LHCN-M2 (cell line): ENCODE results near the gene SRSF12. TPM values are rescaled to one million over a fixed set of nuclear protein-coding genes. Genes with fewer than 3 reads are reported as not detected.

Experiments
- DNase-seq: peaks from one replicate; pipeline ENCODE4 v3.0.0-alpha.2; 2012; ENCODE audit warnings: low read depth
- polyA plus RNA-seq: library from polyadenylated mRNA; unstranded; fragments of >200 nt; gene quantifications from one replicate; pipeline ENCODE4 v1.2.1, GENCODE V29; 2012; ENCODE audit warnings: missing spikeins
- total RNA-seq: library from RNA; depleted of rRNA; stranded (reverse); fragments of >200 nt; gene quantifications from 2 replicates; pipeline ENCODE4 v1.2.3, GENCODE V29; 2014; rRNA removed

Gene SRSF12
- not detected in 2 replicates for total RNA-seq
- 0.04 TPM for polyA plus RNA-seq

GRCh38 chr6:89117211-89118108, at the start of gene SRSF12:
Gene SRSF12 (minus strand): TSS chr6:89118071. CDS start chr6:89117887, 184 bp downstream.
- peak; percentile 5 for DNase-seq

DNA sequence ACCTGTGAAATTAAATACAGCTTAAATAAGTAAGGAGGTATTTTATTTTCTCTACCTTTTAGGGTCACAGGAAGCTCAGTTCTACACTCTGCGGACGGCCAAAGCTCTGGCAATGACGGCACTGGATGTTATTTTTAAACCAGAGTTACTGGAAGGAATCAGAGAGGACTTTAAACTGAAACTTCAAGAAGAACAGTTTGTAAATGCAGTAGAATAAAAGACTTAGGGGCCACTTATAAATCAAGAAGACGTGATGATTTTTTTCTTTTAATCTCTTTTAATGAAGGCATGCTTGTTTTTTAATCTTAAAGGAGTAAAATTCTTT, 44.1 kb upstream of the SRSF12 start:
- no peak for DNase-seq

DNA sequence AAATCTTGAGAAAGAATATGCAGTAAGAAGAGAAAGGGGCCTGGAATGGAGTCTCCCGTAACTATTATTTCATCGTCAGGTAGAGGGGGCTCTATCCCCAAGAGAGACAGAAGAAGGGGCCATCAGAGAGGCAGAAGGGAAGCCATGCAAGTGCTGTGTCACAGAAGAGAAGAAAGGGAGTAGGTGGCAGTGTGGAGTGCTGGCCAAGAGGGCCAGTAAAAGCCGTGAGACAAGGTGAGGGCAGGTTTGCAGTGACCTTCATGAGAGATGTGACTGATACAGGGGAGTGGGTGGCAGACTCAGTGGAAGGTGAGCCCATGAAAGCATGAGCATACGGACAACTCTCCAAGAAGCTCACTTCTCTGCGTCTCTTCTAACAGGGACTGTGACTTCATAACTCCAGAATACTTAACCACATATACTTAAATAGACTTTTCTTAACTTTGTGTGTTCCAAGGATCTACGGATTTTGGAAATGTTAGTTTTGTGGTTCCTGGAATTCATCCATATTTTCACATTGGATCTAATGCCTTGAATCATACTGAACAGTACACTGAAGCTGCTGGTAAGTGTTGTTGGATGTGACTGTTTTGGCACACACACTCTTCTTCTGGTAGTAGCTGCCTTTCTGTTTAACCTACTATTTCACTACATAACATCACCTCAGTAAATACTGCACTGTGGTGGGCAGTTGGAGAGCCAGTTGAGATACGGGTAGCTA, 43.6 kb upstream of the SRSF12 start:
- no peak for DNase-seq

GRCh38 chr6:89160331-89161092, 42.6 kb upstream of the SRSF12 start:
- DNase-seq = no peak

DNA sequence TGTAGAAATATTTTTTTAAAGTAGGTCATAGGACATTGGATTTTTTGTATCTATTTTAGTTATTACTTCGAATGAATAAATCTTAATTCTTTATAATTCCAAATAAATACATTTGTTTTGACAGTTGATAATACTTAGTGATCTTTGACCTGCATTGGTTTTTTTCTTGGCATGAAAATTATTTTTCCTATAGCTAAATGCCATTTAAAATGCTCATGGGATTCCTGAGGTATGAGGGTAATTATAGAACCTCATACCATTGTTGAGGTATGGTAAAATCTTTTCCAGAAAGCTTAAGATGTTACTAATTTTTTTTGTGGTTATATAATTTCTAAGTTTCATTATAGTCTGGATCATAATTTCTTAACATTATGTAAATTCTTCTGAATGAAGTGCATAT, 36.3 kb upstream of the SRSF12 start:
- no peak for DNase-seq

DNA sequence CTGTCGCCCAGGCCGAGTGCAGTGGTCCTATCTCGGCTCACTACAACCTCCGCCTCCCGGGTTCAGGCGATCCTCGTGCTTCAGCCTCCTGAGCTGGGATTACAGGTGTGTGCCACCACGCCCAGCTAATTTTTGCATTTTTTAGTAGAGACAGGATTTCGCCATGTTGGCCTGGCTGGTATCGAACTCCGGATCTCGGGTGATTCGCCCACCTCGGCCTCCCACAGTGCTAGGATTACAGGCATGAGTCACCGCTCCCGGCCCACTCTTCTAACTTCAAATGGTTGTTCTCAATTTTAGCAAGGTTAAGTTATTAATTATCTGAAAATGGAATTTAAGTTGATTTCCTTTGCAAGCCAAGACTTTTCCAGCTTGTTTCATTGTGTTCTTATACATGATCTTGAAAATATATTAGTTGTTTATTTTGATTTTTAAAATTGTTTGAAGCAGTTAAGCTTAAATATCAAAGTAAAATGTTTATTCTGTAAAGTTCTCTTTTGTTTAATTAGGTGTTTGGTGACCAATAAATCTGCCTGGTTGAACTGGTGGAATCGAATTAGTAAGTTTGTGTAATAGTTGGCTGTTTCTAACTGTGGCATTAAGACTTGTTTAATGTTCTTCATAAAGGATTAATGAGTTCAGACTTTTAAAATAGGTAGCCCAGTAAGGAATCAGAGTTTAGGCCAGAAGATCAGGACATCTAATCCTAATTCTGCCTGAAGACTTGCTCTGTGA, 30.3 kb upstream of the SRSF12 start:
- peak; percentile 20 for DNase-seq

DNA sequence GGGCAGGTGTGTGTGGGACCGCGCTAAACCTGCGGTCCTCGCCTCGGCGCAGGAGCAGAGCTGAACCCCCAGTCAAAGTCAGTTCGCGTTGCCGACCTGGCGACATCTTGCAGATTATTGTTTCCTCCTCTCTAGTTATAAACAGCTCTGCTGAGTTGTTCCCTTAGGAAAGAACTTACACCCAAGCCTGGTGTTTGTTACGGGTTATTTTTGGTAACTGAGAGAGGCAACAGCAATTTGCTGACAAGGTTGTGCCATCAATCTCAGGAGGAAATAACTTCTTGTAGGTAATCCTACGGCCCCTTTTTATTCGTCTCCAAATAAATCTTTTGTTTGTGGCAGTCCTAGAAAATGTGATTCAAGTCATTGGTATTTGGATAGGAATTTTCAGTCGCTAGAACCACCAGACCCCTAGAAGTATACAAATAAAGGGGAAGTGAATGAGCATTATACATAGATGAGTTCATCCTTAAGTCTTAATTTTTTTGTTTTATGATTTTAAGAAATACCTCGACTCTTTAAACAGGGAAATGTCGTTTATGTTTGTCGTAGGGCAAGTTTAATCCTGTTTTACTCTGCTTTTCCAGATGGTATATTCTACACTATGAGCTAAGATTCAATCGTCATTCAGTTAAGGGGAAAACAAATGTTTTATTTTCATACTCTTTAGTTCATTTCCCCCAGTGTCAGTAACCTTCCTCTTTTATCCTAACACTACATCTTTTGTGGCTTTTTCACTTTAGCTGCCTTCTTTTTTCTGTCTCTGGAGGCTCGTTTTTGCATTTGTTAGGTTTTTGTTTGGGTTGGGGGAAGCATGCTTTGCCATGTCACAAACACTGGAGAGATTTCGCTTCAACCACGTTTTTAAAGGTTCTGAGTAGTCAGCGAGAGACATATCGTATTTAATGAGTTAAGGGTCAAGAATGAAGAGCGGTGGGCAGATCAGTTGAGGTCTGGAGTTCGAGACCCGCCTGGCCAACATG, 29.1 kb upstream of the SRSF12 start:
- DNase-seq = peak; percentile 21

DNA sequence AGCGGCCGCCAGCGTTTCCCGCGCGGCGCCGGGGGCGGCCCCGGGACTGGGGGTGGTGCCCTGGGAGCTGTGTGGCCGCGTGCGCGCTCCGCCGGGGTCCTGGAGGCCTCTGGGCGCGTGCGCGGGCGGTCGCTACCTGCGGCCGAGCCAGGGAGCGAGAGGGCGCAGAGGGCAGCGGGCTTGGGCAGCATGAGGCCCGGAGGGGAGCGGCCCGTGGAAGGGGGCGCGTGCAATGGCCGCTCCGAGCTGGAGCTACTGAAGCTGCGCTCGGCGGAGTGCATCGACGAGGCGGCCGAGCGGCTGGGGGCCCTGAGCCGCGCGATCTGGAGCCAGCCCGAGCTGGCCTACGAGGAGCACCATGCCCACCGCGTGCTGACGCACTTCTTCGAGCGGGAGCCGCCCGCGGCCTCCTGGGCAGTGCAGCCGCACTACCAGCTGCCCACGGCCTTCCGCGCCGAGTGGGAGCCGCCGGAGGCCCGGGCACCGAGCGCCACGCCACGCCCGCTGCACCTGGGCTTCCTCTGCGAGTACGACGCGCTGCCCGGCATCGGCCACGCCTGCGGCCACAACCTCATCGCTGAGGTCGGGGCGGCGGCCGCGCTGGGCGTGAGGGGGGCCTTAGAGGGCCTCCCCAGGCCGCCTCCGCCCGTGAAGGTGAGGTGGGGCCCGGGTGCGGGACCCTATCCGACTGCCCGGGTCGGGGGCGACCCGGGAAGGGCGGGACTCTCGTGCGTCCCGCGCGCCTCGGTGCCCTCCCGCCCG, 28.3 kb upstream of the SRSF12 start, which contains the start of gene PM20D2:
TSS of gene PM20D2 (plus strand) at position 100 of the 762 bp plus-strand sequence. CDS start at position 190, 90 bp downstream.
- DNase-seq = peak; percentile 38

DNA sequence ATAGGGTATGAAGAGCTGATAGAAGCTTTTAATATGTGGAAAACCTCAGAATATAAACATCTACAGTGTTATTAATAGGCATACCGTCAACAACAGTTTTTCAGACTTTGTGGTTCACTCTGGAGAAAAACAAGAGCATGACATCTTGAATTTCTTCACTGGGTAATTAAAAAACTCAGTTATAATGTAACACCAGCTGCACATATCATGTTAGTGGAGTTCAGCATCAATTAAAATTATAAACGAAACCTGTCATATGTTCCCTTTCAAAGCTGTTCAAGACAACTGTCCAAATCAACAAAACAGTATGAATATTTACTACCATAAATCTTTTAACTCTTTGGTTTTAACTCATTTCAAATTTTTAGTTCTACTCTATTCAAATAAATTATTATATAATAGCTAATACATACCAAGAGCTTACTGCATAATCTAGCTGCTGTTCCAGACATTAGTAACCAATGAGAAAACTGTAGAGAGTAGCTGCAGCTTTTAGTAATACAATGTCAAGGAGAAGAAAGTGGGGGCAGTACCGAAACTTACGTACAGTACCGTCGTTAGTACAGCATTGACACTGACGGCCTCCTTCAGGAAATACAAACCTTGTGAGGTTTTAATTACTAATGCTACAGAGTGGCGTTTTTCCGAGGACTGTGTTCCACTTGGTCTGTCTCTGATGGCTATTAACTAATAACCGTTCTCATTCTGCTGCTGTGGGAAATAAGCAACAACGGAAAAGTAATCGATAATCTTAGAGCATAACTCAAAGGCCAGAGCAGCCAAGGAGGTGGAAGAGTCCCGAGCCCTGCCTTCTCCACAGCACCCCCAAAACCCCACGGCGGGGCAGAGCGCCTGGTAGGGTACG, 27.5 kb upstream of the SRSF12 start:
- peak; percentile 19 for DNase-seq

GRCh38 chr6:89144354-89144906, 26.6 kb upstream of the SRSF12 start:
- DNase-seq = no peak

GRCh38 chr6:89140347-89141156, 22.7 kb upstream of the SRSF12 start:
- DNase-seq = no peak

DNA sequence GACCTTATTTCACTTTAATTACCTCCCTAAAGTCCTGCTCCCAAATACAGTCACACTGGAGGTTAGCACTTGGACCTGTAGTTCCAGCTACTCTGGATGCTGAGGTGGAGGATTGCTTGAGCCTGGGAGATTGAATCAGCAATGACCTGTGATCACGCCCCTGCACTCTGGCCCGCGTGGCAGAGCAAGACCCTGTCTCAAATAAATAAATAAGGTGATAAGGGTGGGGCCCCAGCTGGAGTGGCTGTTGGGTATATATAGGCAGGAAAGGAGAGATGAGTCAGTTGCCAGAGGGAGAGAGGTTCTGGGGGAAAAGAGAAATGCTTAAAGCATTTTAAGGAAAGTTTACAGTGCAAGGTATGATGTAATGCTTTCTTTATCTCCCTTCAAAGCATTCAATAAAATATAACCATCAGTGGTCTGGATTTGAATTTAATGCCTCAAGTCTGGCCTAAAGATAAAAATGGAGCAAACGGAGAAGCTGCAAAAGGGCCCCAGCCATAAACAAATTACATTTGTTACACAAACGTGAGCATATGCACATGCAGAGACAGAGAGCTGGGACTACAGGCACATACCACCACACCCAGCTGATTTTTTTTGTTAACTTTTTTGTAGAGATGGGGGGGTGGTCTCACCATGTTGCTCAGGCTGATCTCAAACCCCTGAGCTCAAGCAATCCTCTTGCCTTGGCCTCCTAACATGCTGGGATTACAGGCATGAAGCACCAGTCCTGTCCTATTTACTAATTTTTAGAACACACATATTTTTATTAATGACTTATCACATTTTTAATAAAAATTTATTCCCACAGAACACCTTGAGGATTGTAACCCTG, 21.9 kb upstream of the SRSF12 start:
- no peak for DNase-seq

DNA sequence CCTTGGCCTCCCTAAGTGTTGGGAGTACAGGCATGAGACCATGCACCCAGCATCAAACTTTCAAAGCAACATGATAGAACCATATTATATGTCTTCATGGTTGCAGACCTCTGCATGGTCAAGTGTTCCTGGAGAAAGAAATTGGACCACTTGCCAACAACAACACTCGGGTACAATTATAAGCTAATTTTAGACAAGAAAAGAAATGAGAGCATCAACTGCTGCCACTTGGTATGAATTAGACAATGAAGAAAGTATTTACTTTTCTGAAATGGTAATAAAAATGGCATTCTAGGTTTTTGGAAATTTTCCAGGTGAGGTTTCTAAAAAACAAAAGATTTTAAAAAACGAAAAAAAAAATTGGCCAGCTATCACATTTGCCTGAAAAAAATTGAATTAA, 20.3 kb upstream of the SRSF12 start:
- DNase-seq = no peak

DNA sequence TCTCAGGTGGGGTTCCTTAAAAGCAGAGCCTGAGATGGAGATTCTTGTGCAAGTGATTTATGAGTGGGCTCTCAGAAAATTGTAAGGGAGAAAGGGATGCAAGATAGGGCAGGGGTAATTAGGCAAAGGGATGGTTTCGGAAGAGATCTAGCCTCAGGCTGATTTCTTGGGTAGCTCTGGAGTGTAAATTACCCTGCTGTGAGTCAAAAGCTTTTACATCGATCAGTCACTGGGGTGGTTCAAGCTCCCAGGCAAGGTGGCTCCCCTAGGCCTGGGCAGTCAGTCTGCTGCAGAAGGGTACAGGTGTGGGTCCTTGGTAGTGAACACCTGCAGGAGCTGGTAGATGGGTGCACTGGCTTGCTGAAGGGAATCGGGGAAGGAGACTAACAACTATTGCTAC, 16.9 kb upstream of the SRSF12 start:
- no peak for DNase-seq

- no peak for DNase-seq
Measured at GRCh38 chr6:89133981-89134380, 16.1 kb upstream of the SRSF12 start.

- no peak for DNase-seq
Measured at GRCh38 chr6:89132057-89132456, 14.2 kb upstream of the SRSF12 start.
